IPS DF 6.9 (cell line): ENCODE measurements around the gene DCLRE1B.

ENCODE experiments used
- DNase-seq: peaks from one replicate; pipeline ENCODE4 v3.0.0-alpha.2; 2013; ENCODE audit warnings: low read depth, low spot score
- H3K27ac ChIP-seq: one replicate; pipeline ENCODE4 v1.5.1; 2013; ENCODE audit warnings: low read length, control low read depth
- H3K27me3 ChIP-seq: 2 replicates; pipeline ENCODE4 v1.6.1; 2013; ENCODE audit warnings: mild to moderate bottlenecking, low read length; ENCODE audit not compliant: control insufficient read depth, insufficient read depth
- H3K36me3 ChIP-seq: 2 replicates; pipeline ENCODE4 v1.6.1; 2013; ENCODE audit warnings: low read length; ENCODE audit not compliant: control insufficient read depth, insufficient read depth
- H3K4me1 ChIP-seq: 2 replicates; pipeline ENCODE4 v1.6.1; 2013; ENCODE audit warnings: low read length; ENCODE audit not compliant: control insufficient read depth, insufficient read depth
- H3K4me3 ChIP-seq: 2 replicates; pipeline ENCODE4 v1.5.1; 2013; ENCODE audit warnings: mild to moderate bottlenecking, low read length
- H3K9me3 ChIP-seq: 2 replicates; pipeline ENCODE4 v1.6.1; 2013; ENCODE audit warnings: low read length, inconsistent platforms; ENCODE audit not compliant: control insufficient read depth, insufficient read depth
- WGBS: extraction: QIAGEN DNeasy Blood & Tissue Kit; methylation state at CpG from one replicate; pipeline ENCODE4 v1.1.7; 2013; ENCODE audit warnings: mixed read lengths, missing lambda C conversion rate; ENCODE audit not compliant: insufficient read length, insufficient coverage; 5-methylcytosine and 5-hydroxymethylcytosine counted together

The DCLRE1B gene

DNA sequence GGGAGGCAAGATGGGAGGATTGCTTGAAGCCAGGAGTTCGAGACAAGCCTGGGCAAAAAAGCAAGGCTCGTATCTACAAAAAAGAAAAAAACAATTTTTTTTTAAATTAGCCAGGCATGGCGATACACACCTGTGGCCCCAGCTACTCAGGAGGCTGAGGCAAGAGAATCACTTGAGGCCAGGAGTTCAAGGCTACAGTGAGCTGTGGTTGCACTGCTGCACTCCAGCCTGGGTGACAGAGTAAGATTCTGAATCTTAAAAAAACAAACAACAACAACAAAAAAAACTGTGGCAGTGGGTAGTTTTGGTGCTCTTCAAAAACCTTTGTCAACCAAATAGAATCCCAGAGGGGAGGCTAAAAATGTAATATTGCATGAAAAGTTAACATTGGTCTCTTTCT, 34.3 kb upstream of the DCLRE1B start:
- no CpG with 5 or more reads among the region's 3 CpGs for WGBS
- H3K4me1 ChIP-seq, result no peaks in the 10 kb centered on the region
- DNase-seq, result no peak
- H3K4me3 ChIP-seq, result no peak overlapping the region
- no peaks in the 10 kb centered on the region for H3K9me3 ChIP-seq
- H3K36me3 ChIP-seq, result no peaks in the 10 kb centered on the region
- H3K27ac ChIP-seq, result no peak overlapping the region
- H3K27me3 ChIP-seq, result no peaks in the 10 kb centered on the region

- Histone ChIP-seq H3K4me3 (no peak within 1 kb of the TSS), H3K27ac (no peak within 1 kb of the TSS), H3K36me3 (no peaks in the 10 kb centered on the region), H3K4me1 (no peaks in the 10 kb centered on the region), H3K27me3 (no peaks in the 10 kb centered on the region), H3K9me3 (no peaks in the 10 kb centered on the region)
- DNase-seq, result no peak
- no CpG with 5 or more reads among the region's 4 CpGs for WGBS
Observed at GRCh38 chr1:113871597-113872113, 33.5 kb upstream of the DCLRE1B start, which contains the start of gene PTPN22. Gene PTPN22, minus strand, starts transcription at chr1:113871712.

DNA sequence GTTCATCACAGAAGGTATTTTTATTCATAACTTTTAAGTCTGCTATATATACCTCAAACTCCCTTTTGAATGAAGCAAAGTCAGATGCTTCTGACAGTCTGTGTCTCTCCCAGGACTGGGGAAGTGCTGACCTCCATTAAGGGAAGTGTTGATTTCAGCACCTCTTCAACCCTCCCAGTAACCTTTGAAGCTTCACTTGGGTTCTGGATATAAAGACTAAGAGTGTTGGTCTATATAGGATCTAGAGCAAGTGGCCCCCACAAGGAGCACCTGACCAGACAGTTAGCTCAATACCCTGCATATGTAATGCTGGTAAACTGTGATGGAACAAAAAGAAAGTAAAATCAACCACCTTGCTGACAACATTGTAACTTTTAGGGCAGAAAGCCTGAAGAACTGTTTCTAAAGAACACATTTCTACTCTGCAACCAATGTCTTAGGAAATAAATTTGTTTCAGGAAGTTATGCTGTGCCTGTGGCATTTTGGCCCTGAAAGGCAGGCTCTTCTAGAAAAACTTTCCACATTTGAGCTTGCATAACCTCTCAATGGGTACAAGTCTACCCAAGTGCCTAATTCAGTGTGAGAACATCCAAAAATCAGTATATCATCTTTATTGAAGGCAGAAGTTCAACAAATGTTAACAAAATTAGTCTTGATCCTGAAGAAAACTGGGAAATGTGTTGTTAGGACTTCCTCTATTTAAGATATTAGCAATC, 32.7 kb upstream of the DCLRE1B start:
- H3K27me3 ChIP-seq, result no peaks in the 10 kb centered on the region
- H3K4me1 ChIP-seq, result no peaks in the 10 kb centered on the region
- no peaks in the 10 kb centered on the region for H3K36me3 ChIP-seq
- no peak overlapping the region for H3K27ac ChIP-seq
- H3K4me3 ChIP-seq, result no peak overlapping the region
- no peaks in the 10 kb centered on the region for H3K9me3 ChIP-seq
- no peak for DNase-seq

GRCh38 chr1:113874012-113874879, 30.9 kb upstream of the DCLRE1B start:
- peak; percentile 18 for DNase-seq
- H3K27ac ChIP-seq, result no peak overlapping the region

DNA sequence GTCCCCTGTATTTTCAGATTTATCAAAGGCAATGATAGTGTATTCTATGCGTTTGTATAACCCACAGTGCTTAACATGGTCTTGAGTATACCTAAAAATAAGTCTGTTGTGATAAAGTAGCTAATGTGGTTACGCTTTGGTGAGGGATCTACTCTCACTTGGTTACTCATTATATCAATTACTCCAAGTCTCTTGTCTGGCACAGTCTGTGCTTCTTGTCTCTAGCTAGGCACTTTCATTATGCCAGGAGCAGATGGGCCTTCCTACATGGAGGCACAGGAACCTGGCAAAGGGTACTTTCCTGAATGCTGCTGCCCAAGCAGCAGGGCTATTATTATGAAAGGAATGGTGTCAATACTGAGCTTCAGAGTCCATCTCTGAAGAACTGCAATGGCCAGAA, 29.4 kb upstream of the DCLRE1B start:
- Histone ChIP-seq H3K4me3 (no peak overlapping the region), H3K36me3 (no peaks in the 10 kb centered on the region), H3K27ac (no peak overlapping the region), H3K9me3 (no peaks in the 10 kb centered on the region), H3K27me3 (no peaks in the 10 kb centered on the region), H3K4me1 (no peaks in the 10 kb centered on the region)
- WGBS, result no CpG with 5 or more reads among the region's 2 CpGs
- DNase-seq, result no peak

More at GRCh38 chr1:113874012-113874879, 30.9 kb upstream of the DCLRE1B start:
- H3K36me3 ChIP-seq, result no peaks in the 10 kb centered on the region
- H3K4me1 ChIP-seq, result no peaks in the 10 kb centered on the region
- no CpG with 5 or more reads among the region's 1 CpG for WGBS
- no peaks in the 10 kb centered on the region for H3K27me3 ChIP-seq
- H3K9me3 ChIP-seq, result no peaks in the 10 kb centered on the region
- no peak overlapping the region for H3K4me3 ChIP-seq

DNA sequence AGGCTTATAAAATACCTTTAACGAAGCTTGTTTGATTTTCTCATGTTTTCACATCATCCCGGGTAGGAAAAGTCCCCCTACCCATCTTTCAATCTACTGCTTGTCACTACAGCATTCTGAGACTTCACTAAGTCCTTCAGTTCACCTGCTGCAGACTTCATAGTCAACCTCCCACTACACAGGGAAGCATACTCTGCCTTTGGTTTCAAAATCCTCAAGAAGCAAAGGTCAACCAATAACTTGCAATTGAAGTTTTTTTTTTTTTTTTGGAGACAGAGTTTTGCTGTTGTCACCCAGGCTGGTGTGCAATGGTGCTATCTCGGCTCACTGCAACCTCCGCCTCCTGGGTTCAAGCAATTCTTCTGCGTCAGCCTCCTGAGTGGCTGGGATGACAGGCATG, 28.9 kb upstream of the DCLRE1B start:
- DNase-seq, result no peak
- Histone ChIP-seq H3K9me3 (no peaks in the 10 kb centered on the region), H3K4me3 (no peak overlapping the region), H3K27me3 (no peaks in the 10 kb centered on the region), H3K27ac (no peak overlapping the region), H3K4me1 (no peaks in the 10 kb centered on the region), H3K36me3 (no peaks in the 10 kb centered on the region)
- no CpG with 5 or more reads among the region's 5 CpGs for WGBS

GRCh38 chr1:113879739-113880038, 25.4 kb upstream of the DCLRE1B start:
- no peaks in the 10 kb centered on the region for H3K4me1 ChIP-seq
- H3K27ac ChIP-seq, result no peak overlapping the region
- H3K9me3 ChIP-seq, result no peaks in the 10 kb centered on the region
- no peaks in the 10 kb centered on the region for H3K36me3 ChIP-seq
- WGBS, result no CpG with 5 or more reads among the region's 4 CpGs
- no peaks in the 10 kb centered on the region for H3K27me3 ChIP-seq
- DNase-seq, result no peak
- no peak overlapping the region for H3K4me3 ChIP-seq

- H3K4me3 ChIP-seq, result no peak overlapping the region
- no peaks in the 10 kb centered on the region for H3K36me3 ChIP-seq
- no peaks in the 10 kb centered on the region for H3K4me1 ChIP-seq
- no peaks in the 10 kb centered on the region for H3K9me3 ChIP-seq
- H3K27ac ChIP-seq, result no peak overlapping the region
- WGBS, result no CpG with 5 or more reads among the region's 2 CpGs
- H3K27me3 ChIP-seq, result no peaks in the 10 kb centered on the region
- DNase-seq, result no peak
Observed at GRCh38 chr1:113881661-113882060, 23.5 kb upstream of the DCLRE1B start.

DNA sequence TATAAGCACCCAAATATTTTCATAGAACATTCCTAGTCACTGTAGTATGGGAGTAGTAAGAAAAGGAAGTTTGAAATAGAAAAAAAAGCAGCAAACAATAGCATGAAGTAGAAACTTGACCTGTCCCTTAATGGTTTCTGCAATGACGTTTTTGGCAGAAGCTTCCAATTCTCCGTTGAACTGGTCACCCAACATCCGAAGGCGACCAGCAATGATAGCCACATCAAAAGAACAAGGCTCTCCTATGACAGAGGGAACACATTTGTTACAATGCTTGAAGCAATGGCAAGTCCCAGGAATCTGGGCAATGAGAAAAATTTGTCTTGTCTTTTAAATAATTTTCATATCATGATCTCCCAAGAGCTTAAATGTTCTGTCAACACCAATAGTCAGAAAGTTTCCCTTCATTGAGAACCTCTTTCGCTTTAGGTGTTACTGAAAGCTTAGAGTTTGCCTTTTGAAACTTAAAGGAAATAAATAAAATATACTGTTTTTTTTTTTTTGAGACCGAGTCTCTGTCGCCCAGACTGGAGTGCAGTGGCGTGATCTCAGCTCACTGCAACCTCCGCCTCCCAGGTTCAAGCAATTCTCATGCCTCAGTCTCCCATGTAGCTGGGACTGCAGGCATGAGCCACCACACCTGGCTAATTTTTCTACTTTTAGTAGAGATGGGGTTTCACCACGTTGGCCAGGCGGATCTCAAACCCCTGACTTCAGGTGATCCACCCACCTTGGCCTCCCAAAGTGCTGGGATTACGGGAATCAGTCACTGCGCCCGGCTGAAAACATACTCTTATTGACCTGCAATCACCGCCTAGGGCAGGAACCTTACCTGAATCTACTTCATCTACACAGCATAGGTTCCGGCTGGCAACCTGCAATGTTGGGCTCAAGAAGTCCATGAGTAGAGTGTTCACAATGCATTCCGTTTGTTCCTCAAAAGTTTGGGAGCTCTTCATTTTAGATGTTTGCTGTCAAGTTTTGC, 18.4 kb upstream of the DCLRE1B start:
- Histone ChIP-seq H3K36me3 (no peaks in the 10 kb centered on the region), H3K4me3 (no peak overlapping the region), H3K27me3 (no peaks in the 10 kb centered on the region), H3K27ac (no peak overlapping the region), H3K4me1 (no peaks in the 10 kb centered on the region), H3K9me3 (no peaks in the 10 kb centered on the region)
- WGBS, result no CpG with 5 or more reads among the region's 17 CpGs
- no peak for DNase-seq
